NT2/D1 (cell line): Measurements from ENCODE around the gene SLC15A3.

Source experiments
- DNase-seq: peaks from one replicate; pipeline ENCODE4 v3.0.0-alpha.2; 2011; ENCODE audit warnings: low read depth, low spot score
- H3K27me3 ChIP-seq: 2 replicates; pipeline ENCODE4 v1.6.0; 2011; ENCODE audit warnings: mild to moderate bottlenecking; ENCODE audit not compliant: insufficient read length, insufficient read depth
- H3K36me3 ChIP-seq: 2 replicates; pipeline ENCODE4 v1.6.1; 2011; ENCODE audit warnings: mild to moderate bottlenecking, low read length, mixed read lengths; ENCODE audit not compliant: insufficient read depth, insufficient read length
- H3K4me1 ChIP-seq: 2 replicates; pipeline ENCODE4 v1.5.1; 2011; ENCODE audit not compliant: insufficient read depth, insufficient read length
- H3K4me3 ChIP-seq: 2 replicates; pipeline ENCODE4 v1.5.1; 2011; ENCODE audit warnings: low read depth; ENCODE audit not compliant: insufficient read length
- H3K9ac ChIP-seq: 2 replicates; pipeline ENCODE4 v1.6.0; 2011; ENCODE audit warnings: low read depth; ENCODE audit not compliant: insufficient read length
- H3K9me3 ChIP-seq: 2 replicates; pipeline ENCODE4 v1.5.1; 2011; ENCODE audit warnings: mild to moderate bottlenecking, low read length; ENCODE audit not compliant: insufficient read depth
- SUZ12 ChIP-seq: IDR thresholded peaks from 2 replicates; pipeline ENCODE4 v1.6.1; 2011; ENCODE audit not compliant: insufficient read length, insufficient read depth; ENCODE audit errors: extremely low read depth
- YY1 ChIP-seq: IDR thresholded peaks from 2 replicates; pipeline ENCODE4 v1.6.1; 2011; ENCODE audit not compliant: insufficient read length, insufficient read depth
- ZNF274 ChIP-seq: IDR thresholded peaks from 2 replicates; pipeline ENCODE4 v1.6.1; 2011; ENCODE audit warnings: mild to moderate bottlenecking, low read depth, low read length

Gene SLC15A3

DNA sequence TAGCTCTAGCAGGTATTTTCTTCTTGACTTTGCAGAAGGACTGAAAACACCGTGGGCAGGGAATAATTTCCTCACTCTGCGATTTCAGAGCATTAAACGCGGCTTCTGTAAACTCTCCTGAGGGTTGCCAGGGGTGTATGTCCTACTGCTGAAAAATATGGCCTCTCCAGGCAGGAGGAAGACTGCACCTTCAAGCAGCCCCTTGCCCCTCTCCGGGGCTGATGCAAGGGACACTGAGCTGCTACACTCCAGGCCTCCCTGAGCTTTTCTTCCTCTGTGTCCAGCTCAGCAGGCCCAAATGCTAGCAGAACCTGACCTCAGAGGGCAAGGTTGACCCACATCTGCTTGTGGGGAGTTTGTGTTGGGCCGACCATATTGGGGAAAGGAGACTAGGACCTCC is 21.7 kb upstream of the SLC15A3 start:
- no peaks in the 10 kb centered on the region for H3K36me3 ChIP-seq
- H3K27me3 ChIP-seq: peaks cover 6% of the 10 kb centered on the region
- no peaks in the 10 kb centered on the region for H3K9me3 ChIP-seq
- H3K9ac ChIP-seq: no peak overlapping the region
- H3K4me1 ChIP-seq: no peaks in the 10 kb centered on the region
- no peak for DNase-seq
- no peak for TF ChIP-seq SUZ12
- TF ChIP-seq ZNF274: no peak
- TF ChIP-seq YY1: no peak
- no peak overlapping the region for H3K4me3 ChIP-seq

GRCh38 chr11:60972182-60973030 is 20.4 kb upstream of the SLC15A3 start:
- Histone ChIP-seq H3K9me3 (peaks cover 7% of the 10 kb centered on the region; the same call in 1 of the 2 replicates), H3K4me3 (no peak overlapping the region), H3K36me3 (no peaks in the 10 kb centered on the region), H3K27me3 (peaks cover 6% of the 10 kb centered on the region), H3K9ac (no peak overlapping the region), H3K4me1 (no peaks in the 10 kb centered on the region)
- DNase-seq: no peak
- no peak for TF ChIP-seq ZNF274
- TF ChIP-seq SUZ12: no peak
- TF ChIP-seq YY1: no peak

DNA sequence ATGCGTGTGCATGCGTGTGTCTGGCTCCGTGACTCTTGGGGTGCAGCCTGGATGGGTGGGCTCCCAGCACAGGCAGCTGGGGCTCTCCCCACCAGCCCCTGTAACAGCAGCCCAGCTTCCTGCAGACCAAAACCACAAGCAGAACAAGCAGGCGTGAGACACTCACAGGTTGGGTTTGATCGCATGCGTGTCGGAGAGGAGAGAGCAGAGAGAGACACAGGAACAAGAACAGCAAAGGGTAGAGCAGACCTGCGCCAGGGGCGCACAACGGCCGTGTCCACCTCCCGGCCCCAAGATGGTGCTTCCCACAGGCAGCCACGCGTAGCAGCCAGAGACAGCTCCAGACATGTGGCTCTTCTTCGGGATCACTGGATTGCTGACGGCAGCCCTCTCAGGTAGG is 19.5 kb upstream of the SLC15A3 start, which contains the start of gene CD6:
Gene CD6 (plus strand): TSS at position 161 of the 400 bp plus-strand sequence. CDS start 186 bp downstream, at position 347.
- peaks cover 7% of the 10 kb centered on the region; the same call in 1 of the 2 replicates for H3K9me3 ChIP-seq
- H3K27me3 ChIP-seq: peaks cover 6% of the 10 kb centered on the region
- no peak within 1 kb of the TSS for H3K4me3 ChIP-seq
- no peak within 1 kb of the TSS for H3K9ac ChIP-seq
- DNase-seq: no peak
- no peaks in the 10 kb centered on the region for H3K36me3 ChIP-seq
- TF ChIP-seq ZNF274 (no peak), SUZ12 (no peak), YY1 (no peak)
- H3K4me1 ChIP-seq: no peaks in the 10 kb centered on the region

DNA sequence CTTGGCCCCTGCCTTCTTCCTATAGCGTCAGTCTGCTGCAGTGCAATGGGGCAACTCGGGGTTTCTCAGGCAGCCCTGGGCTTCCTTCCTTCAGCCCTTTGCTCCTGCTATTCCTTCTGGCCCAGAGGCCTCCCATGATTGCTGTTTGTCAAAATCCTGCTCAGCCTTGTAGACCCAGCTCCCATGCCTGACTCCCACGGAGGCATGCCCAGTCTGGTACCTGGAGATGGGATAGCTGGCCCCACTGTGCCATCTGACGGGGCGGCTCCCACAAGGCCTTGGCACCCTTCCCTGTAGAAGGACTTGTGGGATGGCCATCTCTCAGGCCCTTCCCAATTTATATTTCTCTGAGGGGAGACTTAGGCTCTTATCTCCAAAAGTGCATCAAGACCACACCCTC is 18.9 kb upstream of the SLC15A3 start:
- no peaks in the 10 kb centered on the region for H3K4me1 ChIP-seq
- H3K27me3 ChIP-seq: peaks cover 6% of the 10 kb centered on the region
- H3K9ac ChIP-seq: no peak overlapping the region
- TF ChIP-seq ZNF274 (no peak), YY1 (no peak), SUZ12 (no peak)
- peaks cover 7% of the 10 kb centered on the region; the same call in 1 of the 2 replicates for H3K9me3 ChIP-seq
- no peak overlapping the region for H3K4me3 ChIP-seq
- no peaks in the 10 kb centered on the region for H3K36me3 ChIP-seq
- DNase-seq: no peak

GRCh38 chr11:60970369-60970774 is 18.4 kb upstream of the SLC15A3 start:
- Histone ChIP-seq H3K9me3 (peaks cover 7% of the 10 kb centered on the region; the same call in 1 of the 2 replicates), H3K36me3 (no peaks in the 10 kb centered on the region), H3K9ac (no peak overlapping the region), H3K4me1 (no peaks in the 10 kb centered on the region), H3K4me3 (no peak overlapping the region), H3K27me3 (peaks cover 6% of the 10 kb centered on the region)
- peak; percentile 46 for DNase-seq
- TF ChIP-seq ZNF274 (no peak), SUZ12 (no peak), YY1 (no peak)

- H3K27me3 ChIP-seq: peaks cover 6% of the 10 kb centered on the region
- no peak overlapping the region for H3K9ac ChIP-seq
- H3K4me3 ChIP-seq: no peak overlapping the region
- H3K4me1 ChIP-seq: no peaks in the 10 kb centered on the region
- no peaks in the 10 kb centered on the region for H3K36me3 ChIP-seq
- TF ChIP-seq ZNF274: no peak
- no peak for TF ChIP-seq SUZ12
- peaks cover 7% of the 10 kb centered on the region; the same call in 1 of the 2 replicates for H3K9me3 ChIP-seq
- DNase-seq: no peak
Observed at GRCh38 chr11:60968223-60968622, 16.2 kb upstream of the SLC15A3 start.

- Histone ChIP-seq H3K36me3 (no peaks in the 10 kb centered on the region), H3K27me3 (no peaks in the 10 kb centered on the region), H3K9ac (no peak overlapping the region), H3K4me3 (no peak overlapping the region), H3K4me1 (no peaks in the 10 kb centered on the region), H3K9me3 (peaks cover 7% of the 10 kb centered on the region; the same call in 1 of the 2 replicates)
- no peak for DNase-seq
- no peak for TF ChIP-seq SUZ12
- TF ChIP-seq YY1: no peak
- no peak for TF ChIP-seq ZNF274
Observed at GRCh38 chr11:60966890-60967289, 14.9 kb upstream of the SLC15A3 start.
